Islet of Langerhans (tissue), 1 donor: ENCODE measurements around the gene GALNT2.

Source experiments
- FAIRE-seq: peaks from one replicate; lab custom pipeline; 2011; peaks lifted over from hg19 to GRCh38; lab: Jason Lieb, UNC

GALNT2 gene

DNA sequence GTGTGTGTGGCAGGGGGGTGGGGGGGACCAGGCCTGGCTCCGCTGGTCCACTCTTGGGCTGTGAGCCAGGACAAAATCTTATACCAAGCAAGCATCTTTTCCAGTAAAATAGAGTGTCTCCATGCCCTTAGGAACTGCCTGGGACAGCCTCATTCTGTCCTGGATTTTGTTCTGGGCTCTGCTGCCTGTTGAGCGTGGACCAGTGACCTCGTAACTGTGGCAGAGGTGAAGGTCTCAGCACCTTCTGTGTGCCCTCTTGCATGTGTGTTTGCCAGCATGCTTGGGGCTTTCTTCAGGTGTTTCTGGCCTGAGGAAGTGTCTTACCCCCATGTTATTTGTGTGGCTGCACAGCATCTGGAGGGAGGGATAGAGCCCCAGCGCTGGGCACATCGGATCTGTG is 45.7 kb downstream of the GALNT2 start:
- FAIRE-seq: no peak

DNA sequence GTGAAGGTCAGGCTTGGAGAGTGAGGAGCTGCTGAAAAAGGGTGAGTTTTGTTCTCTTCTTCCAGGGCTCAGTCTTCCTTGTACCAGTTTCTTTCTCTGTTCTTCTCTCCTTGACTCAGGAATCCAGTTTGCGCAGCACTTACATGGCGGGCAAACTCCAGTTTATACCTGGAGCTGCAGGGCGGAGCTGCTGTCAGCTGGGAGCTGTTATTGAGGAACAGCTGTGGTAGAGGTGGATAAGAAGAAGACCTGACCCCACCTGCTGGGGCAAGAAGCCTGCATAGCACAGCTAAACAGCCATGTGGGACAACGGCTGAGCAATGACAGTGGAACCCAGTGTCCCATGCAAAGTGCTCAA is 46.2 kb downstream of the GALNT2 start:
- no peak for FAIRE-seq

DNA sequence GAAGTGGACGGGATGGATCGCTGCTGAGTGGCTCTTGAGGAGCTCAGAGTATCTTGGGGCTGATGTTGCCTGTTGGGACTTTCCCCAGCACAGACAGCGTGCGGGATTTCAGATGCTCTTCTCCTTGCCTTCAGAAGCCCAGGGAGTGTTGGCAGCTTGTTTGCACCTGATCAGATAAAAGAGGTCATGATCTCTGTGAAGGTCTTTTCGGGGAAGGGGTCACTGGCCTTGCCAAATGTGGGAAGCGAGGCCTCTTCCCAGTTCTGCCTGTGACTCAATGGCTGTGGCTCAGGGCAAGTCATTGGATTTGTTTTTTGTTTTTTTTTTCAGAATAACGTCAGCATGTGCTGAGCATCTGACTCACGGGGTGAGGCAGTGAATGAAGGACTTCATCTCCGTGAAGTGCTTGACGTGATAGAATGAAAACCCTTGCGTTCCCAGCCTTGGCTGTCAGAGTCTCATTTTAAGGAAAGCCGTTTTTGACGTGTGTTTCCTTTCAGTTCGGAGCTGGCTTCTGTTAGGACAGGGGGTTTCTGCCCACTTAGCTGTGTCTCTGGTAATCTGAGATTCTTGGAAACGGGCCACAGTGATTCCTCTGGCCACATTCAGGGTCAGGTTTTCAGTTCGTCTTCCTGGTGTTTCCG is 46.7 kb downstream of the GALNT2 start:
- FAIRE-seq: no peak

DNA sequence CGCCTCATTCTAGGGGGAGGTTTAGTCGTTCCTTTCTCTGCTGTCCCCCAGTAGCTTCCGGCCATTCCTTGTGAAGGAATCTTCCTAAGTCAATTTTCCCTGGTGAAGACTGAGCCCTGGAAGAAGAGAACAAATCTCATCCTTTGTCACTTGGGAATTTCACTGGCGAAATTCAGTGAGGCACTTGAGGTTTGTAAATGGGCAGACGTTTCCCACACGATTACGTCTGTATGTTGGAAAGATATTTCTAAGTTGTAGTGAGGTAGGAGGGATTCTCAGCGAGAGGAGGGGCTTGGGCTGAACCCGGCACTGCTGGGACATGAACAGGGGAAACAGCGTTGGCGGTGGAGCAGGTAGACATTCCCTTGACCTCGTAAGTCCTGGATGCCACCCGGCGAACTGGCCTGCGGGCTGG is 47.2 kb downstream of the GALNT2 start:
- FAIRE-seq: no peak

DNA sequence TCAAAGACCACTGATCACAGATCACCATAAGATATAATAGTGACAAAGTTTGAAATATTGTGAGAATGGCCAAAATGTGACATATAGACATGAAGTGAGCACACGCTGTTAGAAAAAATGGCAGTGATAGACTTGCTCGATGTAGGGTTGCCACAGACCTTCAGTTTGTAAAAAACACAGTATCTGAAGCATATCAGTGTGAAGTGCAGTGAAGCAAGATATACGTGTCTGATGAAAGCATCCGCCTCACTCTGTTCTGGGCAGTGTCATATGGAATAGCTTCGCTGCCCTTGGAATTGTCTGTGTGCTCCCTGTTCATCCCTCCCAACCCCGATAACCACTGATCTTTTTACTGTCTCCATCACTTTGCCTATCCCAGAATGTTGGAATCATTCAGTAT is 50.7 kb downstream of the GALNT2 start:
- FAIRE-seq: no peak

DNA sequence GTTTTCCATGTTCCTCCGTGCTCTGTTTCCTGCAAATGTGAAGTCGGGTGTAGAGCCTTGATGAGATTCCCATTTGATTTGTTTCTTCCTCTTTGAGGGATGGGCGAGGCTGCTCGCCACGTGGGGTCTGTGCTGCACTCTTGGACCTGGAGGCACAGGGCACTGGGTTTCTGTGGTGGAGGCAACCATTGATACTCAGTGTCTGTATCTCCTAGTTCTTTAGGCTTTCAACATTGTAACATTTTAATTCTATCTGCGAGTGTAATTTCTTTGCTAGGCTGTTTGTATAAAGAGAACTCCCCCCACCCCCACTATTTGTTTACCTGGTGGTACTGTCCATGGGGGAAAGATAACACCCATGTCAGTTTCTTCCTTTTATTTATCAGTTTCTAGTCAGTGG is 52.3 kb downstream of the GALNT2 start:
- FAIRE-seq: no peak

DNA sequence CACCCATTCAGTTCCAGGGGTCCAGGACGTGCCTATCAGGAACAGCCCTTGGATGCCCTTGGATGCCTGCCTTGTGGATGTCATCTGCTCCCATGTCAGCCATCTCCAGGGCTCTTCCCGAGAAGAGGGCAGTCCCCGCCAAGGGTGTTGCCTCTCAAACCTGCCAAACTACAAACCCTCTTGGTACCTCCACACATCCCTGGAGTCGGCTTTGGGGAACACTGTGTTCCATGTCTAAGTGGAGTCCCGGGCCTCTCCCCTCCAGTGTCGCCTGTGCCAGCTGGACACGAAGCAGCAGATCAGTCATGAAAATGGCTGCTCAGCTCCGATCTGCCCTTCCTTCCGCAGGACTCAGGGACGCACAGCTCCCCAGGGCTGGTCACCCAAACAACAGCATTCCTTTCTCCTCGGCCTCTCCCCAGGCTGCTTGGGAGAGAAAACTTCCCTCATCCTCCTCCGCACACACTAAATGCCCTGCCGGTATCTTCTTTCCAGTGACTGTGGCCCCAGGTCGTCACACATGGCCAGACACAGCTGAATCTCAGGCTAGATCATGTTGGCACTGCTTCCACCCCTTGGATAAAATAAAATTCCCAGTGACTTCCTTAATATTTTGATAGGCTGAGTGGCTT is 53.4 kb downstream of the GALNT2 start:
- FAIRE-seq: no peak

DNA sequence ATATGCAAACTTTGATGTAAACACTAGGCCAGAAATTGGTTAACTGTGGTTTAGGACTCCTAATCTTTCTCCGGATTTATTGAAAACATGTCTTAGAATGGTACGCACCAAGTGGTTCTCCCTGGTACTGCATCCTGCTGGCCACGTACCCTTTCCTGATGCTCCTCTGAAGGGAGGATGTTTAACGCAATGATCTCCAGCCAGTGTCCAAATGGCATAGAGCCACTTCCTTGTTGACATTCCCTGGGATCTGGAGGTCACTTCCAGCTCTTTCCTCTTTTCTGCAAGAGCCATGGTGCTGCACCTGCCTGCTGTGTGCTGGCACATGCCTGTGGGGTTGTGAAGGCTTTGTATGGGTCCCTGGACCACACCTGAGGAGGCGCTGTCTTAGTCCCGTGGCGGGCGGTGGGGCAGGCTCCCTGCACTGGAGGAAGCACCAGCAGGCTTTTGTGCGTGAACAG is 53.9 kb downstream of the GALNT2 start:
- no peak for FAIRE-seq

DNA sequence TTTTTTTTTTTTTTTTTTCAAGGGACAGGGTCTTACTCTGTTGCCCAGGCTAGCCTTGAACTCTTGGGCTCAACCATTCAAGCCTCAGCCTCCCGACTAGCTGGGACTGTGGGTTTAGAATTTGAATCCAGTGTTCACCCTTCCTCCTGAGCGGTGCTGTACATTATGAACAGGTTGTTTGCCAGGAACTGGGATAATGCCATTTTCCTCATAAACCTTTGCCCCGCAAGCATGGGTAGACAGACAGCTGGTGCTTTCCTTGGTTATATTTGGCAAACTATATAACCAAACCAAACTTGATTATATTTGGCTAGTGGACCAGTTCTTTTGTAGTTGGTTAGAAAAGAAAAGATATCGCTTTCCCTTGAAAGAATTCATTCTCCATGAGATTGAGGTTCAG is 54.9 kb downstream of the GALNT2 start:
- no peak for FAIRE-seq

DNA sequence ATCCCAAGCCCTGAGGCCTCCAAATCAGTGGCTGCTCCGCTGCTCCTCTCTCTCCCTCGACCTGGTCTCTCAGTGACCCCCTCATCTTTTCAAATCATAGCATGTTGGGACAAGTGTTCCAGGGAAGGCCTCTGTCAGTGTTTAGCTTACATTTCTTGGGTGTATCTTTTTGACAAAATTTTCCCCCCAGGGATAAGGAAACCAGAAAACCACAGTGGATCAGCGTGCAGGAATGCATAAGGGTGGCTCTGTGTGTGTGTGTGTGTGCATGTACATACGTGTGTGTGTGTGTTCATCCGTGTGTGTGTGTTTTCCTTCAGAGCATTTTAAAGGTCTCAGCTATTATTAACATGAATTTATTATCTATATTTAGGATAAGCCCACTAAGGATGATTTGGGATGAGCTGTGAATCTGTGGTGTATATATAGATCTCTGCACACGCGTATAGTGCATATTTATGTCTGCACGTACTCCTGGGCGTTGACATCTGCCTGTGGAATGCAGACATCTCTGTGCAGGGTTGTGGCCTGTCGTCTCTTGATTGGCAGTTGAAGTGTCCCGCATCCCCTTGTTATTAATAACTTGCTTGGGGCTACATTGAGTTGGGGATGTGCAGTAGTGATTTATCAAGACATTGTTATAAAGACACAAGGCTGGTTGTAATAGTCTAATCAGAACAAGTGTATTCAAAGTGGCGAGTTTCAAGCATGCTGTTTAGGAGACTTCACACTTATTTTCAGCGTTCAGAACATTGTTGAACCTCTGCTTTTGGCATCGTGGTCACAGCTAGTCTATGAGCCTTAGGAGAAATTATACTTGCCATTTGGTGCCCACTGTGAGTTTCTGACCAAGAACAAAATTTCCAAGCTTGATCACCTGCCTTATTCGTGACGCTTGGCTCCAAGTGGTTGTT is 55.6 kb downstream of the GALNT2 start:
- no peak for FAIRE-seq

DNA sequence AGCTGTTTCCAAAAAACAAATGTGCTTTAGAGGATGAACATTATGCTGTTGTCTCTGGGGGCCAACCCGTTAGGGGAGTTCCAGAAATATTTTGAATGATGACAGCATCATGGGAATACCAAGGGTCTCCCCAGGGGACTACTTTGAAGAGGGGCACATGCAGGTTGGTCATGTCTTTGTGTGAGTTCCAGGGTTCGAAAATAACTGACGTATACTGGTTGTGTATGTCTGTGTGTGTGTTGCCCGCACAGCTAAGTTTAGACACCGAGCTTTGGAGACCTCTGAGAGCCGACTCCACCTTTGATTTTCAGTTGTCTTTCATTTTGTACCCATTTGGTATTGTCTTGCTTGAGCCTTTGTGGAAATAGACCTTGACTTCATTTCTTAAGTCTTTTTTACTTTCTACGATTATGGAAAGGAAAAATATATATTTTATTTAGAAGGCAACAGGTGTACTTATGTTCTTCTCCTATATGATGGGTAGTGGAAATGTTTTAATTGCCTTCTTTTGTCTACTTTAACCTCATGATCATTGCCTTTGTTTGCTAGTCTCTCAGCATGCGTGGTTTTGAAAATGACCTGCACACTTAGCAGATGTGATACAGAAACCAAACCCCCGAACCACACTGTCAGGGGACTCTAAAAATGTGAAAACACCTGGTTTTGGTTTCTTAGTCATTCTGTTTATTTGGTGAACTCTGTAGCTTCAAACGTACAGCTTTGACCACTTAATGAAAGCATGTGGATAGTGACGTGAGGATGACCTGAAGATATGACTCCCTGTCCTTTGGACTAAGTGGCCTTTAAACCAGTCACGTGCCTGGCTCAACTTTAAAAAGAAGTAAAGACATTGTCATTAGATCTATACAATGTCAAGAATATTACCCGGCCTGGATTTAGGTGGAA is 56.5 kb downstream of the GALNT2 start:
- no peak for FAIRE-seq

DNA sequence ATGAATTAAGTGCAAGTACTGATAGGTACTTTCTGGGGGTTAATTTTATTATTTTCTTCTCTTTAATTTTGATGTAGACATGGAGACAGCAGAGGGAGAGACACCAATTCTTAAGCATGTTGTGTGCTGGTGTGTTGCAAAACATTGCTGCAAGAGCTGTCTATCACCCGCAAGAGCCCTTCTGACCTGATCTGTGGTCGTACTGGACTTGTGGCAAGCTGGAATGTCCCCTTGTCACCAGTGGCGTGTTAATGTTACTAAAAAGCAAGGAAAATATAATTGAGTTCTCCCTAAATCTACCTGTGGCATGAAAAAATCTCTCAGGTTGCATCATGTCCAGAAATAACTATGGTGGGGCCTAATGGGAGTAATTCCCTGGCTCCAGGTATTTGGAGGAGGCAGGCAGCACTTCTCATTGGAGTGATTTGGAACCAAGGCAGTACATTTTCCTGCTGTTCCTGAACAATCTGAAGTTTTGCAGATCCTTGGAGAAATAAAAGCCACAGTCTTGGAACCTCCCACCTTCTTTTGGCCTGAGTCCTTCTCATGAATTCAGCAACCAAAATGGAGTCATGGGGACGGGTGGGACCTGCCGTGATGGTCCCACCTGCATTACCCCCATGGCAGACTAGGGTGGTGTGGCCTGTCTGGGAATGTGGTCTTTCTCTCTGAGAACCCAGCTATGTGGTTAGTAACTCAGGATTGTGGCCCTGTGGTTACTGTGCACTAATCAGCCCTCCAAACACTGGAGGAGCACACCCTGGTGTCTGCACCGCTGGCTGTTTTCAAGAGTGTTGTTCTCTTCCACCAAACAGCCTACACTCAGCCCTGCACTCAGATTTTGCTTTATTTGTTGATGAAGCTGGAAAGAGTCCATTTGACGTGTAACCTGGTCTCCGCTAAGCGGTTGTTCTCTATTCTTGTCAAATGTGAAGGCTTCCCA is 57.4 kb downstream of the GALNT2 start:
- FAIRE-seq: no peak

DNA sequence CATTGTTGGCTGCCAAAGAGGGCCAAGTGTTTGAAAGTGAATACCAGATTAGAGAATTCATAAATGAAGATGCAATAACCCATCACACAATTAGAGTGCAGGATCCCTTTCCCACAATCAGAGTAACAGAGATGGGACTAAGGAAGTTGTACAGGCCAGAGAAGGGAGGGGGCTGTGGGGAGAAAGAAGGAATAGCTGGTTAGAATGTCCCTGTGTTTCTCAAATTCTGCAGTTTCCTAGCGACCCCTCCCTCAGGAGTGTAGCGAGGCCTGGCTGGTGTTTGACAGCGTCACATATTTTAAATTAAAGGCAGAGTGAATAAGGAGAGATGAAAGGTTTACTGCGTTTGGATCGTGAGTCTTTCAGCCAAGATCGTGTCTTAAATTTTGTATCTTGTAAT is 58.1 kb downstream of the GALNT2 start:
- no peak for FAIRE-seq

DNA sequence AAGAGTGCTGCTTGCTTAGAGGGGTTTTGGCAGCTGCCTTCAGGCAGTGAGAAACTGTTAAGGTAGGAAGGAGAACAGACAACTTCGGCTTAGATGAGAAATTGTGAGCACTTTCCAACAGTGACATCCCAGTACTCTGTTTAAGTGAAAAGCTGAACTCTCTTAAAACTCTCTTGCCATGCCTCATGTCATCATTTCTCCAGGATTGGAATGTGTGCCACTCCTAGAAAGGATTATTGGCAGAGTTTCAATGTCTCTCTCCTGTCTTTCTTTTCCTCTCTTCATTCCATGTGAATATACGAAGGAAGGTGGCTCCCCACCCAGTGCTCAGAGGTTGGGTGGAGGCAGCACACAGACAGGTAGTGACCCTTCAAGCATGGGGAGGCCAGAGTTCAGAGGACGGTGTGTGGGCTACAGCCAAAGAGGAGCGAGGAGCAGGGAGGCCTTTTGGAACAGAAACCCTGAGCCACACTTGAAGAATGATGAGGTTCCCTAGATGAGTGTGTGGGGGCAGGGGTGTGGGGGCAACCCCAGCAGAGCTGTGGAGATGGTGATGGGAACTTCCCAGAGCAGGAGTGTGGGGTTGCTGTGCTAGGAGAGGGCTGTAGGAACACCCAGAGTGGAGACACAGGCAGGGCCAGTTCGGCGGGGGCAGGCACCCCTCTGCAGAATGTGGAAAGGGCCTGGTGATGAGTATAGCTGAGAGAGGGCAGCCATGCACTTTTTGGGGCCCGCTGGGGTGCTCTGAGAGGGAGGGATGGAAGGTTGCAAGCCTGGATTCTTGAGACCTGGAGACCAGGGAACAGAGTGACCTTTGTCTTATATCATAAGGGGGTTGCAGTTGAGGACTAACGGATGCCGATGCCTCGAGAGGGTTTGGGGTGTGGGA is 58.8 kb downstream of the GALNT2 start:
- no peak for FAIRE-seq

DNA sequence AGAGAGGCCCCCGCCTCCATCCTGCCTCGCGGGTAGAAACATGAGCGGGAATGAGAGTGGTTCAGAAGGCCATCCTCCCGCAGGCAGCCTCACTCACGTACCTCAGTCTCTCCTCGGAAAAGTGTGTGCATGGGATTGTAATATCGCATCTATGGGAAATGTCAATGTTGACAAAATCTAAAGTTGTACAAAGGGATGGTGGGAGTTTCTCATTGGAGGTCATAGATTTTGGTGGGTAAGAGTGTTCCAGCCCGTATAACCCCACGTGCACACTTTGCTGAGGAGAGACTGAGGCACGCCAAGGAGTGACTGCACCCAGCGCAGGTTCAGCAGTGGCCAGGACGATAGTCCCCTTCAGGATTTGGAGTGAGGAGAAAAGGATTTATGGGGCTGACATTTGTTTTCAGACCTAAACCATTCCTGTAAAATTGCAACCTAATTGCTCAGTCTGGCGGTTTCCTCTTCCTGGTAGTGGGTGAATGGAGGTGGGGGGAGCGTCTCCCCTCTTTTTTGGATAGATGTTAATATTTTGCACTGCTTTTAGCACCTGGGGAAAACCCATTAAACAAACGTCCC is 59.6 kb downstream of the GALNT2 start:
- FAIRE-seq: no peak

DNA sequence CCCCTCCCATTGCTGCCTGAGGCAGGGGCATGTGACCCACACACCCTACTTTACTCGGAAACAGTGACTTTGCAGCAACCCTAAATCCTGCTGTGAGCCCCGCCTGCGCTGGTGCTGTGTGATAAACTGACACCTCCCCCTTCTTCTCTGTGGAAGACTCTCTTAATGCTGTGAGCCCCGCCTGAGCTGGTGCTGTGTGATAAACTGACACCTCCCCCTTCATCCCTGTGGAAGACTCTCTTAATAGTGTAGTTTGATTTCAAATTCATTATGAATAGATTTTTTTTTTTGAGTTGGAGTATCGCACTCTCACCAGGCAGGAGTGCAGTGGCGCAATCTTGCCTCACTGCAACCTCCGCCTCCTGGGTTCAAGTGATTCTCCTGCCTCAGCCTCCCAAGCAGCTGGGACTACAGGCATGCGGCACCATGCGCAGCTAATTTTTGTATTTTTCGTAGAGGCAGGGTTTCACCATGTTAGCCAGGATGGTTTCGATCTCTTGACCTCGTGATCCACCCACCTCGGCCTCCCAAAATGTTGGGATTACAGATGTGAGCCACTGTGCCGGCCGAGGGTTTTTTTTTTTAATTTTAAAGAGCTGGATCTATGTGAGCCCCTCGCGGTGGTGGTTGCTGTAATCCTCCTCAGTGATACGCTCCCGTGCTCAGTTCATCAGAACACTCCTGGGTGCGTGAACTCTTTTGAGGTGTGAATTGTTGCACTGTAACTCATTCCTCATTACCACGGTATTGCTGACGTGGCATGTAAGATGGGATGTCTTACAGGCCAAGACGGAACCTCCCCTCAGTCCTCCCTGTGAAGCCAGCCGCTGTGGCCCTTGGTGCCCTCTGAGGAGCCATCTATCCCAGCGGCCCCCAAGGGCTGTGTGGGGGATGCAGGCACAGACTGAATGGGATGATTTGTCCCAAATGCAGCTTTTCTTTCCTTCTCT is 60.3 kb downstream of the GALNT2 start:
- FAIRE-seq: no peak

DNA sequence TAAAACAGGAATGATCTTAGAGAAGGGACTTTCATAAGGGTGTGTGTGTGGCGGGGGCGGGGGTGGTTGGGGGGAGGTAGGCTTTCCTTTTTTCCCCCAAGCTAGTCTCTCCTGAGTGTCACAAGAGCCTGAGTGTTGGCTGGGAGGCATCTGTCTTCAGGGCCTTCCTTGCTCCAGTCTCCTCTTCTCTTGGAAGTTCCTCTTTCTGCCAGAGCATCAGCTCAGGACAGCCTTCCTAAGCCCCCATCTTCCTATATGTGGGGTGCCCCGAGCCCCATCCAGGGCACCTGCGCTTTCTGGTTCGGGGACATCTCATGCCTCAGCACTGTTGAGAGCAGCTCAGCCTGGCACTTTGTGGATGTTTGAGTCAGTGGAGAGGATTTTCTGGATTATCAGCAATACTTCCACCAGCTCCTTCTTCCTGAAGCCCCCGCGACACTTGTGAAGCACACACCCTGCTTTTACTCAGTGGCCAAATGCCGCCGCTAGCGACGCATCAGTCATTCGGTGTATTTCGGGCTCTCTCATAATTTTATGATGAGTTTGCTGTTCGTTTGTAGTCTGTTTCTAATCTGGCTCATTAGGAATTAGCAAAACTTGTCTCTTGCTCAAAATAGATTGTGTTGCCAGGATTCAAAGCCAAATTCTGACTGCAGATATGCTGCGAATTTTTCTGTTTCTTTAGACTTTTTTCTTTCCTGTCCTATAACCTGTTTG is 61.7 kb downstream of the GALNT2 start:
- no peak for FAIRE-seq

DNA sequence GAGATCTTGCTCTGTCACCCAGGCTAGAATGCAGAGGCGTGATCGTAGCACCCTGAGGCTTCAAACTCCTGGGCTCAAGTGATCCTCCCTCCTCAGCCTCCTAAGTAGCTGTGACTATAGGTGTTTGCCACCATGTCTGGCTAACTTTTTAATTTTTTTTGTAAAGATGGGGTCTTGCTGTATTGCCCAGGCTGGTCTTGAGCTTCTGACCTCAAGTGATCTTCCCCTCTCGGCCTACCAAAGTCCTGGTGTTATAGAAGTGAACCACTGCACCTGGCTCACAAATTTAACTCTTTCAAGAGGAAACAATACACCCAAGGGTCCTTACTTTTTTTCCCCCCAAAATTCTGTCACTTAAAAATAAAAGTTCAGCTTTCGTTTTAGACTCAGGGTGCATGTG is 62.3 kb downstream of the GALNT2 start:
- no peak for FAIRE-seq
